ENCODE data around the gene TNS3.

The TNS3 gene

DNA sequence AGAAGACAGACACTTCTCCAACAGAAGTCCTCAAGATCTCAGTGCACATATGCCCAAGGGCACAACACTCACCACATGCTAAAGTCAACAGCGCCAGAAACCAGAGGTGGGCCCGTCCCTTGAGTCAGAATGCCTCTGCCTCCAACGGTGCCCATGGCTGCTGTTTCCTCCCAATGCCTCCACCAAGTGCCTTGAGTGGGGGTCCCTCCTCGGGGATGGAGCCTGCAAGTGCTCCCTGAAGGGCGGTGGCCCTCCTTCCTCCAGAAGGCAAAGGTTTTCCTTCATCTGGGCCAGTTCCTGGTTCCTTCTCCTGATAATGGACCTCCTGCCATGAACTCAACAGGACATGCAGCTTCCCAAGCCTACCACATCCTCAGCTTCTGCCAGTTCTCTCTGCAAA is 58.5 kb downstream of the TNS3 start:
- DNase-seq (ENCODE audit: low read depth in 2 of 2): no peak

- DNase-seq (ENCODE audit: low read depth in 2 of 2): no peak
These were observed 59.9 kb downstream of the TNS3 start for GRCh38 chr7:47521816-47522561.

DNA sequence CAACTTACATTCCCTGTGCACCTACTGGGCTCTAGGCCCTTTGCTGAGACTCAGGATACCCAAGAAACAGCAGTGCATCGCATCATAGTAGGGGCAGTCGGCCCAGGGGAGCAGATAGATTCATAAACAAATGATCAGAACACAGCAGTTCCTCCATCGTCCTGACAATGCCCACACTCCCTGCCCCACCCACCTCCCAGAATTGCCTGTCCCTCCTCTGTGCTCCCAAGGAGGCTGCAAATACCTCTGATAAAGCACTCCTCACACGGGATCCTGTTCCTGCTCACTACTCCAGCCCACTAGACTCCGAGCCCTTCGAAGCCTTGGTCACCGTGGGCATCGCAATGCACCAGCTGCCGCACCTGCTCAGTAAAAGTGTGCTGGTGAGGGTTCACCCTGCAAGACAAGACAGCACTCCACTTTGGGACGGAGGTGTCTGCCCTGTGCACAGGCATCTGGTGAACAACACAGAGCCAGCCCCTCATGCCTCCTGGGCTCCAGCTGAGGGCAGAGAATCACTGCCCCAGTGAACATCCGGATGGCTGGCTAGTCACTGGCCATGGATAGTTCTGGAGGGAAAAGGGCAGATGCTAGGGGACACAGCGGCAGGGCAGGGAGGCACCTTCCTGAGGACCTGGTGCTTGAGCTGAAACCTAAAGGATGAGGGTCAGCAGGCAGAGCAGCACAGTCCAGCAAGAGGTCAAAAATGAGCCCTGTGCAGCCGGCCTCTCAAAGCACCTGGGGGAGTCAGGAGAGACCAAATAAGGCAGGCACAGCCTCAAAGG is 60.7 kb downstream of the TNS3 start:
- DNase-seq (ENCODE audit: low read depth in 2 of 2): no peak

DNA sequence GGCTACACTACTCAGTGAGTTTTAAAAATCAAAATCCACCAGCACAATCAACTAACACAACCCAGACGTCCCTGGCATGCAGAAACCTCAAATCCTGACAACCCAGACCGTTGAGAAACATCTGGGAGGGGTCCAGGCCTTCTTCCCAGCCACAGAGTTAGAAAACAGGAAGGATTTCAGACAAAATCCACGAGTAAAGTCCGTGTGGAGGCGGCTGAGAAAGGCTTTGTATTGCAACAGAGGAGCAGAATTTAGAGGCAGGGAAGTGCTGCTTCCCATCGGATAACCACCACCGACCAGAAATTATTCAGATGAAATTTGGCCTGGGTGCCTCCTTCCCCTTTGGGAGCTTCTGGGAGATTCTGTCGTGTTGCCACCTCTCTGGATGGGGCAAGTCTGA is 61.5 kb downstream of the TNS3 start:
- DNase-seq (ENCODE audit: low read depth in 2 of 2): no peak

DNA sequence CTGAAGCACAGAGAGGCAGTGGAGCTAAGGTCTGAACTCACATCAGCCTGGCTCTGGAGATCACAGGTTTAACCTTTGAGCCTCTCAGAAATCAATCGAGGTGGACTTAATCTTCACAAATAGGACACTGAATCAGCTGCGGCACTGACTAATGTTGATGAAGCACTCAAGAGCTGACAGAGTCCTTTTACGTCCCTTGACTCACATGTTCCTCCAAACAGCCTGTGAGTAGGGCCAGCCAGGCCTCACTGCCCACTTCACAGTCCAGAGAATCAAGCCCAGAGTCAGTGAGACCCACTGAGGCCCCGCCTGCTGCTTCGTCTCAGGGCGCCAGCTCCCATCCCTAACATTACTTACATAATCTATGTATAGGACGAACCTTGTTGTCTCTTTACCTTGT is 63.1 kb downstream of the TNS3 start:
- DNase-seq (ENCODE audit: low read depth in 2 of 2): no peak

DNA sequence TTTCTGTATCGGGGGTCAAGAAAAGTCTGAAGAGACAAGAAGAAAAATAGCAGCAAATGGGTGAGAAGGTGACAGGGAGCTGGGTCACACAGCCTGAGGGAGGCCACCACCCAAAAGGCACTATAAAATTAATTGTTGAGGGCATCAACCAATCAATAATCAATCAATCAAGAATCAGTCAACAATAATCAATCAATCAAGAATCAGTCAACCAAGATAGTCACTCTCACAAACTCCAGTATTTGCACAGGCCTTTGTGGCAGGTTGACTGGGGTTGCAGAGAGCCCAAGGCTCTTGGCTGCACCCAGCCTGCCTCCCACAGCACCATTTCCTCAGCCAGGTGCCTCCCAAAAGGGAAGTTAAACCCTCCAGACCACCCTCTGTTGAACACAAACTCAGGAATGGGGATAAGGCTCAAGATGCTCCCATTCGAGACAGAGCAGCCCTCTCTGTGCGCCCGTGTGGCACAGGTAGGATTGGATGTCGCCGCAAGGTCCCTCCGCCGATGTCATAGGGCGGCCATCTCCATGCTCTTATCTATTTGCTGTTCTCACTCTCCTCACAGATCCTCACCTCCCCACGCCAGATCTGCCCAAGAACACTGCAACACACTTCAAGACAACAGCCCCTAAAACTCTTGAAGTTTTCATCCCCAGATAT is 64.0 kb downstream of the TNS3 start:
- no peak for DNase-seq (ENCODE audit: low read depth in 2 of 2)

DNA sequence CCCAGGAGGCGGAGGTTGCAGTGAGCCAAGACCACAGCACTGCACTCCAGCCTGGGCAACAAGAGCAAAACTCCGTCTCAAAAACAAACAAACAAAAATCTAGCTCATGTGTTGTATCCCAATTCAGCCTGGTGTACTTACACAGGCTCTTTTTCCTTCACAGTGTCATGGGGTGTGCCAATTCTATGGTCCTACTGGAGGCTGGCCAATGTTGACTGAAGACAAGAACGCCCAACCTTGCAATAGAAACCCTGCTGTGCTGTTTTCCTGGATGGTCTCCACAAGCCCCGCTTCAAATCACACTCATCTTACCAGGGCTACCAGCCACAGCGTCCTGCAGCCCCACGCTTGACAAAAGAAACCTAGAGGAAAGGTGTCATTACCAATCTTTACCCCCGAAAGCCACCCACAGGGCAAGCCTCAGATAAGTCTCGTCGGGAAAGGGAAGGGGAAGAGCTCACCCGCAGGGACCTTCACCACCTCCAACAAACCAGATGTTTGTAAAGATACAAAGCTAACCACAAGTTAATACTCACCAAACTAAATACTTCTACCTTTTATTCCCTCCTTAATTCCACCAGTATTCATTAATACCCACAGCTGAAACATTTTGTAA is 64.8 kb downstream of the TNS3 start:
- DNase-seq (ENCODE audit: low read depth in 2 of 2): no peak

GRCh38 chr7:47516386-47516785 is 65.5 kb downstream of the TNS3 start:
- no peak for DNase-seq (ENCODE audit: low read depth in 2 of 2)

DNA sequence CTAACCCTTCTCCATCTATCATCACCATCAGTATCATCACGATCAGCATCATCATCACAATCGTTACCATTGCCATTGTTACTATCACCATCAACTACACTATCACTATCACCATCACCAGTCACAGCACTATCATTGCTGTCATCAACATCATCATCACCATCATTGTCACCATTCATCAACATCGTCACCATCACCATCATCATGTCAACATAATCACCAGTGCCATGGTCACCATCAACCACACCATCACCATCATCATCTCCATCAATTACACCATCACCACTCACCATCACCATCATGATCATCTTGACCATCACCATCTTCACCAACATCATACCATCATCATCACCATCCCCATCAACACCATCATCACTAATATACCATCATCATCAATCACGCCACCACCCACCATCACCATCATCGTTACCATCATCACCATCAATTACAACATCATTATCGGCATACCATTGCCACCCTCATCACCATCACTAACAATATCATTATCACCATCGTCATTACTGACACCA is 66.5 kb downstream of the TNS3 start:
- DNase-seq (ENCODE audit: low read depth in 2 of 2): no peak

- DNase-seq (ENCODE audit: low read depth in 2 of 2): no peak
These were observed 67.1 kb downstream of the TNS3 start for GRCh38 chr7:47514818-47515217.

- no peak for DNase-seq (ENCODE audit: low read depth in 2 of 2)
These were observed 67.5 kb downstream of the TNS3 start for GRCh38 chr7:47514367-47514766.

GRCh38 chr7:47513741-47514241 is 68.1 kb downstream of the TNS3 start:
- DNase-seq (ENCODE audit: low read depth in 2 of 2): no peak

GRCh38 chr7:47512481-47513176 is 69.3 kb downstream of the TNS3 start:
- DNase-seq (ENCODE audit: low read depth in 2 of 2): no peak

DNA sequence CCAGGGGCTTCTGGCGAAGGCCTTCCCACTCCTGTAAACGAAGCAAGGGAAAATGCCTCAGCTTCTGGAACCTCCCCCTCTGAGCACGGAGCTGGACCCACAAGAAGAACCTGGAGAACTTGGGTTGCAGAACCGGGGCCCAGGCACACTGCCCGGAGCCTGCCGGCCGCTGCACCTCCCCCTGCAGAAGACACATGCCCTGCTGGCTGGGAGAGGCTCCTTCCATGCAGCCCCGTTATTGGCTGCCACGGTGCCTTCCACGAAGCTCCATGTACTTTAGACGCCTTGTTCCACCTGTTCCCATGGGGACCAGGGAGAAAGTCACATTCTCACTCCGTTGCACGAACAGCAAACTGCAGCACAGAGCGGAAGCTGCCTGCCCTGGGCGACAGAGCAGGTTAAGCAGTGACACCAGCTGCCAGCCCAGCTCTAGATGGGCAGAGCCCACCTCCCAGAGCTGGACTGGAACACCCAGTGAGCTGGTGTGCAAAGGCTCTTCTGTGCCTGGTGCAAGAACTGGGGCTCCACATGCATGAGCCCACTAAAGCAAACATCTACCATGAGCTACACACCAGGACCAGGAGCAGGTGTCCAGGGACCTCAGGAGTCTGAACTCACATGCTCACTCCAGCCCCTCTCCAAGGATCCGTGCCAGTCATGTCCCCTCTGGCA is 70.1 kb downstream of the TNS3 start:
- no peak for DNase-seq (ENCODE audit: low read depth in 2 of 2)

DNA sequence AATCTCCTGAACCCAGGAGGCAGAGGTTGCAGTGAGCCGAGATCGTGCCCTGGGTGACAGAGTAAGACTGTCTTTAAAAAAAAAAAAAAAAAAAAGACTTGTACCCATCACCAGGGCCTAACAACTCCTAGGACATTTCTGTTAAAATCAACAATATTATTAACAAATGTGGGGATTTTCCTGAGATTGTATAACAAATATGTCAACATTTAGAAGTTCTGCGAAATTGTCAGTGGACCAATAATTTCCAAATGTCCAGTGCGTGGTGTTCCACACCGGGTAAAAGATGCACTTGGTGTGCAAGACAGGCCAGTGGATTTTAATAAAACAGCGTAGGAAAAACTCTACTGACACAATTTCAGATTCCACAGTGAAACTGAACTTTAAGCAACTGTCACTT is 71.1 kb downstream of the TNS3 start:
- DNase-seq (ENCODE audit: low read depth in 2 of 2): no peak

- no peak for DNase-seq (ENCODE audit: low read depth in 2 of 2)
These were observed 71.7 kb downstream of the TNS3 start for GRCh38 chr7:47510192-47510591.

GRCh38 chr7:47509571-47509970 is 72.3 kb downstream of the TNS3 start:
- no peak for DNase-seq (ENCODE audit: low read depth in 2 of 2)

DNA sequence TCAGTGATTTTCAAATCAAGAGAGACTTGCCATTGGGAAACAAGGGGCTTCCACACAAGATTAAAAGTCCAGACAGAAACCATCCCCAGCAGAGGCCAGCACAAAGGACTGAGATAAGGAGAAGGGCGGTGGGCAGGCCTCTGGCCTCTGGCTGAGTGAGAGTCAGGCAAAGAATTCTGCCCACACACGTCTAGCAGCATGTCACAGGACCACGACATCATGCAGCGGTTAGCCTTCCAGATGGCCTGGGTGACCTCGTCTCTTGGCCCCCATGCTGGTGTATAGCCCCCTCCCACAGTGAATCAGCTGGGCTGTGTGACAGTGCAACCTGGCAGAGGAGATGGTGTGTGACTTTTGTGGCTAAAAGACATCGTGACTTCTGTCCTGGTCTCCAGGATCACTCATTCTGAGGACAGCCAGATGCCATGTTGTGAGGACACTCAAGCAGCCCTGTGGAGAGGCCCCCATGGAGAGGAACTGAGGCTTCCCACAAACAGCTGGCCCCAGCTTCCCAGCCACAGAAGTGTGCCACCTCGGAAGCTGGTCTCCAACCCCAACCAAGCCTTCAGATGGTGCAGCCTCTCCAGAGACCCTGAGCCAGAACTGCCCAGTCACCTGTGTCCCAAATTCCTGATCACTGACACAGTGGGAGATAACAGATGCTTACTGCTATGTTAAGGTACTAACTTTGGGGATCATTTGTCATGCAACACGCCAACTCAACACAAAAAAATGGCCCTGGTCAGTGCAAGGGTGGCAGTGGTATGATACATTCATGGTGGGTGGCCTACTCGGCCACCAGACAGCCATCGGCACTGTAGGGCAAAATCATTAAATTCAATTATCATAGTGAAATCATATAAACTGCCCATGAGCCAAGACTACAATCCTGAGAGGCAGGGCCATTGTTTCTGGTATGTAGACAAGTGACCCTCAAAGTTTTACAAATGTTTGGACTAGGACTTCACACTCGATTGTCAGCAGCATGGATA is 73.2 kb downstream of the TNS3 start:
- no peak for DNase-seq (ENCODE audit: low read depth in 2 of 2)

GRCh38 chr7:47507522-47507921 is 74.4 kb downstream of the TNS3 start:
- no peak for DNase-seq (ENCODE audit: low read depth in 2 of 2)

Data from stimulated activated CD4-positive, alpha-beta T cell treated with anti-CD3 and anti-CD28 coated beads, Interleukin-12 subunit alpha, Interleukin-12 subunit beta, amount 100 ng/mL, for 24 hours (primary cell).